Spleen (tissue), 11 donors: ENCODE data around the gene CNTNAP2. TPM values are rescaled to one million over a fixed set of nuclear protein-coding genes. Genes with fewer than 3 reads are reported as not detected.
"Not testable (repeated sequence)": the region's sequence is repeated elsewhere in the genome, so short reads cannot be mapped to it uniquely, and the experiment has no call there.

ENCODE experiments used
- DNase-seq: peaks from one replicate; pipeline ENCODE4 v3.0.0-alpha.2; 2020
- H3K27ac ChIP-seq, 8 donors: fragments of 200-600 bp; sonication (generic) in 7 of 8; 1 replicate in 4 of 8; 2 replicates in 4 of 8; pipeline versions ENCODE4 v1.5.0 to v1.8.0; 2016 to 2021; ENCODE audit warnings: inconsistent platforms in 4 of 8, mild to moderate bottlenecking in 4 of 8, moderate library complexity in 1 of 8
- H3K27me3 ChIP-seq, 7 donors: fragments of 200-600 bp; sonication (generic) in 6 of 7; replicated peaks in 1 of 7; 1 replicate in 4 of 7; 2 replicates in 3 of 7; pipeline versions ENCODE4 v1.5.0 to v1.8.0; 2016 to 2021; ENCODE audit warnings: inconsistent platforms in 3 of 7, mild to moderate bottlenecking in 1 of 7
- H3K36me3 ChIP-seq, 6 donors: fragments of 200-600 bp; sonication (generic) in 5 of 6; 1 replicate in 4 of 6; 2 replicates in 2 of 6; pipeline versions ENCODE4 v1.5.0 to v1.8.0; 2016 to 2021; ENCODE audit warnings: inconsistent platforms in 2 of 6
- H3K4me1 ChIP-seq, 6 donors: fragments of 200-600 bp; sonication (generic) in 5 of 6; 1 replicate in 3 of 6; 2 replicates in 3 of 6; pipeline versions ENCODE4 v1.5.0 to v1.8.0; 2016 to 2021; ENCODE audit warnings: inconsistent platforms in 3 of 6
- H3K4me3 ChIP-seq, 8 donors: fragments of 200-600 bp; sonication (generic) in 7 of 8; 1 replicate in 4 of 8; 2 replicates in 4 of 8; pipeline versions ENCODE4 v1.5.0 to v1.8.0; 2016 to 2021; ENCODE audit warnings: inconsistent platforms in 4 of 8, mild to moderate bottlenecking in 4 of 8, moderate library complexity in 2 of 8
- H3K9me3 ChIP-seq, 8 donors: fragments of 200-600 bp; sonication (generic) in 7 of 8; 1 replicate in 4 of 8; 2 replicates in 4 of 8; pipeline versions ENCODE4 v1.5.0 to v1.8.0; 2016 to 2021; ENCODE audit warnings: inconsistent platforms in 4 of 8
- CTCF ChIP-seq, 11 experiments: fragments of 200-600 bp in 7 of 11; fragments of 450-650 bp in 4 of 11; sonication (generic) in 4 of 11; IDR thresholded peaks in 8 of 11; conservative IDR thresholded peaks in 3 of 11; 1 replicate in 7 of 11; 2 replicates in 4 of 11; pipeline versions ENCODE4 v1.4.0 to v1.8.0; 2016 to 2021; ENCODE audit warnings: antibody characterized with exemption in 11 of 11, inconsistent platforms in 4 of 11, mild to moderate bottlenecking in 1 of 11
- POLR2A ChIP-seq, 3 donors: fragments of 450-650 bp; IDR thresholded peaks; one replicate each; pipeline ENCODE4 v1.5.1; 2017; ENCODE audit warnings: antibody characterized with exemption in 3 of 3, mild to moderate bottlenecking in 1 of 3
- POLR2AphosphoS5 ChIP-seq, 3 donors: sonication (generic); formaldehyde crosslinking; IDR thresholded peaks; one replicate each; pipeline ENCODE4 v1.5.1; 2017; ENCODE audit warnings: antibody characterized with exemption in 3 of 3
- WGBS, 5 donors: extraction: QIAGEN DNeasy Blood & Tissue Kit in 3 of 5; methylation state at CpG; one replicate each; pipeline versions ENCODE4 v1.1.5 to v1.1.7; 2013 to 2018; 5-methylcytosine and 5-hydroxymethylcytosine counted together
- intact Hi-C: fragments of 100-400 bp; cut with DNase I; formaldehyde crosslinking; loops from one replicate; pipeline ENCODE4 v1.15.0; 2023; ENCODE audit warnings: low total_unique reads
- polyA plus RNA-seq, 3 donors: library from polyadenylated mRNA; stranded (reverse); fragments of 200-250 nt; gene quantifications; one replicate each; pipeline ENCODE4 v1.2.1, GENCODE V29; 2013
- total RNA-seq, 7 donors: library from RNA; depleted of rRNA in 3 of 7; stranded (reverse); fragments of >200 nt in 3 of 7; fragmentation: NEBNext Ultra II Directional in 4 of 7; extraction: Animal tissue kit (Norgen Biotek cat#: 25700) in 4 of 7; gene quantifications; one replicate each; pipeline versions ENCODE4 v1.1.0 to v1.2.1, GENCODE V29; 2016 to 2021
- donor health status: healthy with polysubstance abuse.
- donor health status: DM: no; HTN: no; CAD: no; lungs with moderate emphysema.
- donor health status: DM: no; HTN: no; CAD: no.
- donor health status: Bipolar disorder and iron deficiency.
- donor health status: healthy.
- donor health status: DM: no; HTN: no; CAD: no.
- donor health status: DM: yes; HTN: yes; CAD: no.

The CNTNAP2 gene
- total and polyA plus RNA-seq, 10 donors, result 0.13 to 2.0 (median 0.82) TPM

DNA sequence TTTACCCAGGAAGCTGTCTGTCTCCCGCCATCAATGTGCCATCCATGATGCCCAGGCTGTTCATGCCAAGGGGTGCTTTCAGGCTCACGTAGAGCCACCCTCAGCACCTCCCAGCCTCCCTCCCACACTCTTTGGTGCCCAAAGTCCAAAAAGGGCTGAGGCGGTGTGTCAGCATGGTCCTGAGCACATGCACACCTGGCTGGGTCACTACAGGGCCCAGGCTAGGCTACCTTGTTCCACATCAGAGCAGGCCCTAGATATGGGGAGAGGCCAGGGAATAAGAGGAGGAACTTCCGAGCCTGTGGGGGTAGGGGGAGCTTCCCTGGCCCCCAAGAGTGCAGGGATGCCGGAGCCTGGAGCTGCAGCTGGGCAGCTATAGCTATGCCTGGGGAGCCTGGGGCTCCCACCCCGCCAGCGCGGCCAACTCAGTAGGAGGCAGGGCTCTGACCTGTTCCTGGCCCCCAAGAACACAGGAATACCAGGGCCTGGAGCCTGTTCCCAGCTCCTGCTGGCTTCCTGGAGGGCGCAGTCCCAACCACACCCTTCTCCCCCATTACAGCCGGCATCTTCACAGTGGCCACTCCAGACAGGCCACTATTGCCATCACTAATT, 2340.8 kb downstream of the CNTNAP2 start:
- TF ChIP-seq CTCF (IDR thresholded peaks at IDR 0.05 in 8 of 11, conservative IDR thresholded peaks at IDR 0.05 in 3 of 11) (no peak), POLR2A (IDR thresholded peaks at IDR 0.05) (no peak), POLR2AphosphoS5 (IDR thresholded peaks at IDR 0.05) (no peak)
- Histone ChIP-seq H3K4me1 (no peaks in the 10 kb centered on the region), H3K36me3 (no peaks in the 10 kb centered on the region), H3K4me3 (no peak overlapping the region), H3K9me3 (no peaks in the 10 kb centered on the region), H3K27ac (no peak overlapping the region), H3K27me3 (no peaks in the 10 kb centered on the region)
- DNase-seq, result no peak
- intact Hi-C loops, result no loop called here
- 86 to 100% (median 93%) methylated on average over 5 to 10 of the region's 10 CpGs for WGBS, 5 donors

DNA sequence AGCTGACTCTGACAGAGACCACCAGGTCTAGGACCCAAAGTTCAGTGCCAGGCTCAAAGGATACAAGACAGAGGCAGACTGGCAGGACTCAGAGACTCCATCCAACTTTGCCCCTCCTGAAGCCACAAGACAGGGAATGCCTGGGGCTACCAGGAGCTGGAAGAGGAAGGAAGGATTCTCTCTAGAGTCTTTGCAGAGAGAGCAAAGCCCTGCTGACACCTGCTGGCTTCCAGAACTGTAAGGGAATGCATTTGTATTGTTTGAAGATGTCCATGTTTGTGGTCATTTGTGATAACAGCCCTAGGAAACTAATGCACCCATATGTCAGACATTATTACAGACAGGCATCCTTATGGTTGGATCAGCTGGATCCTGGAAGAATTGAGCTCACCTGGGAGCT, 2341.7 kb downstream of the CNTNAP2 start:
- no peaks in the 10 kb centered on the region for H3K9me3 ChIP-seq
- no peaks in the 10 kb centered on the region for H3K36me3 ChIP-seq
- H3K27ac ChIP-seq, result no peak overlapping the region
- intact Hi-C loops, result no loop called here
- TF ChIP-seq POLR2AphosphoS5 (IDR thresholded peaks at IDR 0.05) (no peak), POLR2A (IDR thresholded peaks at IDR 0.05) (no peak), CTCF (IDR thresholded peaks at IDR 0.05 in 8 of 11, conservative IDR thresholded peaks at IDR 0.05 in 3 of 11) (no peak)
- no peaks in the 10 kb centered on the region for H3K4me1 ChIP-seq
- H3K4me3 ChIP-seq, result no peak overlapping the region
- no peaks in the 10 kb centered on the region for H3K27me3 ChIP-seq
- no peak for DNase-seq

- intact Hi-C loops, result no loop called here
- Histone ChIP-seq H3K36me3 (no peaks in the 10 kb centered on the region), H3K27ac (no peak overlapping the region), H3K4me1 (no peaks in the 10 kb centered on the region), H3K27me3 (no peaks in the 10 kb centered on the region), H3K9me3 (no peaks in the 10 kb centered on the region), H3K4me3 (no peak overlapping the region)
- WGBS, 5 donors, result 79 to 92% (median 83%) methylated on average over 4 of the region's 4 CpGs
- no peak for DNase-seq
- TF ChIP-seq CTCF (IDR thresholded peaks at IDR 0.05 in 8 of 11, conservative IDR thresholded peaks at IDR 0.05 in 3 of 11) (no peak), POLR2AphosphoS5 (IDR thresholded peaks at IDR 0.05) (no peak), POLR2A (IDR thresholded peaks at IDR 0.05) (no peak)
These were observed 2345.0 kb downstream of the CNTNAP2 start for GRCh38 chr7:148461392-148462179.

DNA sequence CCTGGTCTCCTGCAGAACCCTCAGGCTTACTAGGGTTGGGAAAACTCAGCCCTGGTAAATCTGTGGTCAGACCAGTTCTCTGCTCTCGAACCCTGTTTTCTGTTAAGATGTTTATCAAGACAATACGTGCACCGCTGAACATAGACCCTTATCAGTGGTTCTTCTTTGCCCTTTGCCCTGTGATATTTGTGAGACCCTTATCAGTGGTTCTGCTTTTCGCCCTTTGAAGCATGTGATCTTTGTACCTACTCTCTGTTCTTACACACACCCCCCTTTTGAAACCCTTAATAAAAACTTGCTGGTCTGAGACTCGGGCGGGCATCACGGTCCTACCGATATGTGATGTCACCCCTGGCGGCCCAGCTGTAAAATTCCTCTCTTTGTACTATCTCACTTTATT, 2346.2 kb downstream of the CNTNAP2 start:
- H3K27ac ChIP-seq, H3K9me3 ChIP-seq, H3K27me3 ChIP-seq, H3K4me3 ChIP-seq, H3K36me3 ChIP-seq, DNase-seq, intact Hi-C loops, H3K4me1 ChIP-seq: not testable (repeated sequence)
- WGBS, 5 donors, result 94 to 96% (median 95%) methylated on average over 9 of the region's 9 CpGs
